Neuronal stem cell (in vitro differentiated cells): ENCODE measurements around the gene CEP43.

Source experiments
- DNase-seq: peaks from one replicate; pipeline ENCODE4 v3.0.0-alpha.2; 2013; ENCODE audit warnings: low spot score
- H2AFZ ChIP-seq: one replicate; pipeline ENCODE4 v1.6.1; 2013; ENCODE audit warnings: mild to moderate bottlenecking, low read length, inconsistent platforms
- H2AK5ac ChIP-seq: 2 replicates; pipeline ENCODE4 v1.6.1; 2013; ENCODE audit warnings: low read depth, mild to moderate bottlenecking, inconsistent platforms, low read length, moderate library complexity, mixed read lengths
- H2BK120ac ChIP-seq: 2 replicates; pipeline ENCODE4 v1.6.1; 2013; ENCODE audit warnings: low read depth, mild to moderate bottlenecking, inconsistent platforms, low read length, moderate library complexity, mixed read lengths
- H2BK12ac ChIP-seq: one replicate; pipeline ENCODE4 v1.6.1; 2013; ENCODE audit warnings: low read length, inconsistent platforms
- H2BK15ac ChIP-seq: 2 replicates; pipeline ENCODE4 v1.6.1; 2013; ENCODE audit warnings: mild to moderate bottlenecking, low read length, inconsistent platforms, mixed read lengths
- H2BK5ac ChIP-seq: one replicate; pipeline ENCODE4 v1.6.1; 2013; ENCODE audit warnings: inconsistent platforms, mild to moderate bottlenecking, low read length, moderate library complexity
- H3K14ac ChIP-seq: one replicate; pipeline ENCODE4 v1.6.1; 2013; ENCODE audit warnings: low read length, inconsistent platforms
- H3K18ac ChIP-seq: 2 replicates; pipeline ENCODE4 v1.6.1; 2013; ENCODE audit warnings: low read length, inconsistent platforms
- H3K23ac ChIP-seq: 2 replicates; pipeline ENCODE4 v1.6.1; 2013; ENCODE audit warnings: low read depth, mild to moderate bottlenecking, mixed read lengths, low read length, inconsistent platforms; ENCODE audit not compliant: poor library complexity
- H3K27ac ChIP-seq: replicated peaks from 3 replicates; pipeline ENCODE4 v1.5.1; 2013; ENCODE audit warnings: low read length, inconsistent platforms
- H3K27me3 ChIP-seq, 3 experiments: 2 replicates each; pipeline ENCODE4 v1.6.1; 2013; ENCODE audit warnings: low read length in 3 of 3, mild to moderate bottlenecking in 2 of 3, inconsistent platforms in 1 of 3, low read depth in 1 of 3, mixed read lengths in 1 of 3, moderate library complexity in 1 of 3; ENCODE audit not compliant: control insufficient read depth in 3 of 3, insufficient read depth in 3 of 3
- H3K36me3 ChIP-seq, 2 donors: replicated peaks in 1 of 2; 2 replicates each; pipeline ENCODE4 v1.6.1; 2013; ENCODE audit warnings: low read length in 2 of 2; ENCODE audit not compliant: control insufficient read depth in 2 of 2, insufficient read depth in 2 of 2
- H3K4ac ChIP-seq: 2 replicates; pipeline ENCODE4 v1.6.1; 2013; ENCODE audit warnings: inconsistent platforms, mild to moderate bottlenecking, low read length, moderate library complexity
- H3K4me1 ChIP-seq, 2 donors: 1 replicate in 1 of 2; 2 replicates in 1 of 2; pipeline ENCODE4 v1.6.1; 2013; ENCODE audit warnings: low read length in 2 of 2, low read depth in 1 of 2; ENCODE audit not compliant: control insufficient read depth in 2 of 2, insufficient read depth in 1 of 2
- H3K4me2 ChIP-seq: one replicate; pipeline ENCODE4 v1.6.1; 2013; ENCODE audit warnings: mild to moderate bottlenecking, low read length, inconsistent platforms; ENCODE audit not compliant: insufficient read depth, poor library complexity, severe bottlenecking
- H3K4me3 ChIP-seq, 2 donors: 2 replicates each; pipeline ENCODE4 v1.5.1; 2013; ENCODE audit warnings: low read length in 2 of 2, mild to moderate bottlenecking in 2 of 2, inconsistent platforms in 1 of 2, moderate library complexity in 1 of 2
- H3K79me1 ChIP-seq: one replicate; pipeline ENCODE4 v1.6.1; 2013; ENCODE audit warnings: low read depth, mild to moderate bottlenecking, inconsistent platforms, low read length, moderate library complexity
- H3K9ac ChIP-seq: one replicate; pipeline ENCODE4 v1.6.1; 2013; ENCODE audit warnings: mild to moderate bottlenecking, low read depth, low read length, inconsistent platforms; ENCODE audit not compliant: poor library complexity
- H3K9me3 ChIP-seq, 2 donors: replicated peaks in 1 of 2; 2 replicates each; pipeline versions ENCODE3 to v1.6.1; 2013; ENCODE audit warnings: low read length in 2 of 2, mild to moderate bottlenecking in 2 of 2, inconsistent platforms in 1 of 2, low read depth in 1 of 2, mixed read lengths in 1 of 2, moderate library complexity in 1 of 2; ENCODE audit not compliant: control insufficient read depth in 2 of 2, insufficient read depth in 1 of 2
- H4K8ac ChIP-seq: one replicate; pipeline ENCODE4 v1.6.1; 2013; ENCODE audit warnings: low read depth, mild to moderate bottlenecking, inconsistent platforms, low read length, moderate library complexity
- H4K91ac ChIP-seq: one replicate; pipeline ENCODE4 v1.6.1; 2013; ENCODE audit warnings: low read length, low read depth, mild to moderate bottlenecking, inconsistent platforms; ENCODE audit not compliant: poor library complexity
- WGBS, 2 donors: extraction: QIAGEN DNeasy Blood & Tissue Kit; methylation state at CpG; one replicate each; pipeline ENCODE4 v1.1.7; 2013; ENCODE audit warnings: missing lambda C conversion rate in 2 of 2, mixed read lengths in 1 of 2; ENCODE audit not compliant: insufficient read length in 2 of 2, insufficient replicate concordance in 1 of 2; ENCODE audit errors: extremely low coverage in 2 of 2; 5-methylcytosine and 5-hydroxymethylcytosine counted together

Gene CEP43

DNA sequence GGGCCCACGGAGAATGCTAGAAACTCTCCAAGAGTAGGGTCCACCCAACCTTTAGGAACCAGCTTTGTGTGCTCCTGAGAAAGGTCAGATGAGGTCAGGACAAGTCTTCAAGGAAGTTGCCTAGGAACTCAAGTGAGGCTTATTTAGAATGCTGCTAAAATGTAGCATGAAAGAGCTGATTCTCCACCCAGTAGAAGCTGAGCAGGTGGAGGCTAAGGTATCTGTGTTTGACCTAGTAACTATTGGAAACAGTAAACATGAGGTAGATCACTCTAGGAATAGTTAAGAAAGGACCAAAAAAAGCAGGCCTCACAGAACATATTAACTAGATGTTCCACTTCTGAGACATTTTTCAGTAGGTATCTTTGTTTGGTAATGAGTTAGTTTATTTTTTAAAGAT, 13.9 kb downstream of the CEP43 start:
- Histone ChIP-seq H3K4ac (no peak overlapping the region), H3K18ac (no peak overlapping the region), H3K9ac (no peak overlapping the region), H3K4me1 (peaks cover 0 to 2% of the 10 kb centered on the region in 2 donors), H4K8ac (no peak overlapping the region), H3K27me3 (no peaks in the 10 kb centered on the region), H3K23ac (no peak overlapping the region), H2AFZ (no peak overlapping the region), H3K27ac (no peak overlapping the region), H3K4me2 (no peak overlapping the region), H4K91ac (no peak overlapping the region), H2AK5ac (no peak overlapping the region), H3K79me1 (peaks cover 1% of the 10 kb centered on the region), H2BK5ac (no peak overlapping the region), H2BK12ac (no peak overlapping the region), H2BK15ac (no peak overlapping the region), H3K14ac (no peak overlapping the region), H3K36me3 (peaks cover 15 to 96% of the 10 kb centered on the region in 2 donors), H3K9me3 (peaks cover 0 to 1% of the 10 kb centered on the region in 2 donors), H2BK120ac (no peak overlapping the region), H3K4me3 (no peak overlapping the region)
- whole genome bisulfite sequencing, 2 donors, result no CpG with 5 or more reads among the region's 1 CpG
- DNase-seq, result no peak

DNA sequence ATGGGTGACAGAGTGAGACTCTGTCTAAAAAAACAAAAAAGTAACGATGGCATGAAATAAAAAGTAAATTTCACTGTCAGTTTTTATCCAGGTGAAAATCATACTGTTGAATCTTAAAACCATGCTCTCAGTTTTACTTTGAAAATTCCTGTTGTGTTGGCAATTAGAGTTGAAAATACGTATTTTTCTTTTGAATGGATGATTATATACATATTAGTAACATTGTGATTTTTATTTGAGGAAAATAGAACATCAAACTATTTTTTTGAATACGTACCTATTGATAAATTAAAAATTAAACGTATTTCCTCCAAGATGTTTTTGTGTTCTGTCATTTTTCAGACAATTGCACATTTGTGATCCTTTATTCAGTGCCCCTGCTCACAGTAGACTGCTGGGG, 14.7 kb downstream of the CEP43 start:
- H3K27ac ChIP-seq, result no peak overlapping the region
- H2BK15ac ChIP-seq, result no peak overlapping the region
- H3K9ac ChIP-seq, result no peak overlapping the region
- H3K79me1 ChIP-seq, result peaks cover 1% of the 10 kb centered on the region
- H3K4me2 ChIP-seq, result no peak overlapping the region
- H2AFZ ChIP-seq, result no peak overlapping the region
- H3K4me3 ChIP-seq, result no peak overlapping the region
- peaks cover 14 to 94% of the 10 kb centered on the region in 2 donors for H3K36me3 ChIP-seq
- no peak overlapping the region for H4K91ac ChIP-seq
- no CpG with 5 or more reads among the region's 4 CpGs for WGBS, 2 donors
- H3K4ac ChIP-seq, result no peak overlapping the region
- DNase-seq, result no peak
- H3K27me3 ChIP-seq, result no peaks in the 10 kb centered on the region
- no peak overlapping the region for H3K14ac ChIP-seq
- no peak overlapping the region for H2BK120ac ChIP-seq
- H4K8ac ChIP-seq, result no peak overlapping the region
- H2BK5ac ChIP-seq, result no peak overlapping the region
- no peak overlapping the region for H2AK5ac ChIP-seq
- no peaks in the 10 kb centered on the region for H3K9me3 ChIP-seq
- no peak overlapping the region for H3K23ac ChIP-seq
- H2BK12ac ChIP-seq, result no peak overlapping the region
- H3K18ac ChIP-seq, result no peak overlapping the region
- H3K4me1 ChIP-seq, result peaks cover 0 to 2% of the 10 kb centered on the region in 2 donors

DNA sequence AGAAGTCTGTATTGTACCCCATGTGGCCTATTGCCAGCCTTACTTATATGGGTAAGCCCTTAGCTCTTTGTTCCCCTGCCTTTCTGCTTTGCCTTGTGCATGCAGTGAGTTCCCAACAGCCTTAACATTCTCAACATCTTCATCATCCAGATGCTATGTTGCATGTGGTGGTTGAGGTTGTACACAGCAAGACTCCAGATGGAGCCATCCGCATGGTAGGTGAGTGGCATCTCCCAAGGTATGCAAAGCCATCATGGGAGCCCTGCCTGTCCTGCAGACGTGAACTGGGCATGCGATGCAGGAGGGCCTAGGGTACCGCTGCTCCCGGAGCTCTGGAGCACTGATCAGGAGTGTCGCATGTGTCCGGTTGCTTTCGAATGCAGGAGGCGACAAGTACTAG, 16.1 kb downstream of the CEP43 start:
- no peak overlapping the region for H2AK5ac ChIP-seq
- H3K23ac ChIP-seq, result no peak overlapping the region
- no peak overlapping the region for H2BK5ac ChIP-seq
- H3K36me3 ChIP-seq, result peaks cover 17 to 94% of the 10 kb centered on the region in 2 donors
- H3K27ac ChIP-seq, result no peak overlapping the region
- H3K79me1 ChIP-seq, result peaks cover 1% of the 10 kb centered on the region
- H3K14ac ChIP-seq, result peak overlapping the region; percentile 39
- no peak overlapping the region for H2BK15ac ChIP-seq
- no CpG with 5 or more reads among the region's 9 CpGs for WGBS, 2 donors
- no peaks in the 10 kb centered on the region for H3K27me3 ChIP-seq
- H3K9ac ChIP-seq, result no peak overlapping the region
- no peak overlapping the region for H2BK12ac ChIP-seq
- no peak overlapping the region for H4K8ac ChIP-seq
- H3K4me2 ChIP-seq, result no peak overlapping the region
- H3K18ac ChIP-seq, result no peak overlapping the region
- no peak overlapping the region for H2BK120ac ChIP-seq
- no peak for DNase-seq
- peak overlapping the region; percentile 13 for H3K4ac ChIP-seq
- no peak overlapping the region for H4K91ac ChIP-seq
- H3K4me1 ChIP-seq, result peaks cover 0 to 2% of the 10 kb centered on the region in 2 donors
- no peak overlapping the region for H2AFZ ChIP-seq
- H3K9me3 ChIP-seq, result no peaks in the 10 kb centered on the region
- H3K4me3 ChIP-seq, result no peak overlapping the region

DNA sequence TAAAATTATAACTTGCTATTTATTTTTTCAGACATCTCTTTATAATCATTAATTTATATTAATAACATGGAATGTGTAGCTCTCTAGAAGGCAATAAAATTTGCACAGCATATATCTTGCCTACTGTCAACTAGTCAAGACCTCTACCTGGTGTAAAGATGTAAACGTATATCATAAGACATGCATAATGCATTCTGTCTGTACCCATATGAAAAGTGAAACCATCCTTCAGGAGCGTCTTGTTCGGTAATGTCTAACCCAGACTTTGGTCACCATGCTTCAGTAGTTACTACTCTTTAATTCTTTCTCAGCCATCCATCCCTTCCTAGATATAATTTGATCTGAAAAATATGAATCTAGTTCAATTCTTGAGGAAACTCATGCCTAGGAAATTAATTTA, 21.0 kb downstream of the CEP43 start:
- H3K79me1 ChIP-seq, result peaks cover 1% of the 10 kb centered on the region
- no peak overlapping the region for H2BK120ac ChIP-seq
- H3K14ac ChIP-seq, result no peak overlapping the region
- H3K9ac ChIP-seq, result no peak overlapping the region
- H4K8ac ChIP-seq, result no peak overlapping the region
- no peaks in the 10 kb centered on the region for H3K27me3 ChIP-seq
- H3K18ac ChIP-seq, result no peak overlapping the region
- H2BK5ac ChIP-seq, result no peak overlapping the region
- H2BK15ac ChIP-seq, result no peak overlapping the region
- H2AK5ac ChIP-seq, result no peak overlapping the region
- H3K27ac ChIP-seq, result no peak overlapping the region
- no peak overlapping the region for H4K91ac ChIP-seq
- no peak overlapping the region for H2BK12ac ChIP-seq
- H3K4me3 ChIP-seq, result no peak overlapping the region
- H3K23ac ChIP-seq, result no peak overlapping the region
- no peaks in the 10 kb centered on the region for H3K9me3 ChIP-seq
- no CpG with 5 or more reads among the region's 3 CpGs for WGBS, 2 donors
- peaks cover 20 to 93% of the 10 kb centered on the region in 2 donors for H3K36me3 ChIP-seq
- DNase-seq, result no peak
- no peak overlapping the region for H3K4ac ChIP-seq
- no peak overlapping the region for H2AFZ ChIP-seq
- no peaks in the 10 kb centered on the region for H3K4me1 ChIP-seq
- no peak overlapping the region for H3K4me2 ChIP-seq
